ENCODE results near the gene RALA. TPM values are rescaled to one million over a fixed set of nuclear protein-coding genes. Genes with fewer than 3 reads are reported as not detected.
"Not testable (repeated sequence)": the region's sequence is repeated elsewhere in the genome, so short reads cannot be mapped to it uniquely, and the experiment has no call there.

The RALA gene
- total and polyA plus RNA-seq, 2 of the 13 experiments (the other 11 are each of a cell fraction or from before 2014, with no cell fraction given): 11.8 to 19.5 TPM

- no TSS peak for BruUV-seq (replicated peaks)
Measured at GRCh38 chr7:39667341-39667923, 44.1 kb downstream of the RALA start.

GRCh38 chr7:39668280-39668679 is 44.9 kb downstream of the RALA start:
- WGBS (ENCODE audit: low lambda C conversion rate): 100% methylated on average over 4 of the region's 4 CpGs
- H3K79me2 ChIP-seq (ENCODE audit: insufficient read depth, low read length): peaks cover 14% of the 10 kb centered on the region
- BruUV-seq (replicated peaks); H2AFZ ChIP-seq (ENCODE audit: low read length); H3K27me3 ChIP-seq (ENCODE audit: control insufficient read depth in 1 of 2, insufficient read depth in 2 of 2, low read length in 2 of 2); H3K27ac ChIP-seq (ENCODE audit: extremely low read length, insufficient read depth, low read length); H3K4me3 ChIP-seq (replicated peaks in 1 of 3; ENCODE audit: insufficient read depth in 1 of 3, low read depth in 2 of 3, low read length in 3 of 3); H3K9ac ChIP-seq (ENCODE audit: insufficient read depth, low read depth, low read length); DNase-seq (ENCODE audit: low spot score); H3K9me3 ChIP-seq (ENCODE audit: low read length); ATAC-seq; H4K20me1 ChIP-seq (ENCODE audit: insufficient read depth, low read length); H3K36me3 ChIP-seq (replicated peaks in 1 of 2; ENCODE audit: control insufficient read depth in 1 of 2, insufficient read depth in 2 of 2, low read length in 2 of 2); POLR2A ChIA-PET; CTCF ChIA-PET (ENCODE audit: low intra/inter-chr PET ratio, low total read pairs); H3K4me2 ChIP-seq (ENCODE audit: low read depth, low read length); H3K4me1 ChIP-seq (ENCODE audit: insufficient read depth, low read length); in situ Hi-C loops (cut with HindIII; ENCODE audit: extremely low pct_ligation_motif_present, low pct_unique_long_range_greater_than_20kb); FAIRE-seq; intact Hi-C loops (cut with micrococcal nuclease; ENCODE audit: unreplicated experiment): not testable (repeated sequence)

More at GRCh38 chr7:39667341-39667923, 44.1 kb downstream of the RALA start:
- Histone ChIP-seq H2AFZ (ENCODE audit: low read length) (no peak overlapping the region), H4K20me1 (ENCODE audit: insufficient read depth, low read length) (no peaks in the 10 kb centered on the region), H3K4me3 (replicated peaks in 1 of 3; ENCODE audit: insufficient read depth in 1 of 3, low read depth in 2 of 3, low read length in 3 of 3) (no peak overlapping the region), H3K4me1 (ENCODE audit: insufficient read depth, low read length) (no peaks in the 10 kb centered on the region), H3K9me3 (ENCODE audit: low read length) (no peaks in the 10 kb centered on the region), H3K79me2 (ENCODE audit: insufficient read depth, low read length) (peaks cover 11% of the 10 kb centered on the region), H3K4me2 (ENCODE audit: low read depth, low read length) (no peak overlapping the region), H3K27ac (ENCODE audit: extremely low read length, insufficient read depth, low read length) (no peak overlapping the region), H3K36me3 (replicated peaks in 1 of 2; ENCODE audit: control insufficient read depth in 1 of 2, insufficient read depth in 2 of 2, low read length in 2 of 2) (peaks cover 0 to 4% of the 10 kb centered on the region in 2 experiments; a peak in 2 of 5 replicates), H3K9ac (ENCODE audit: insufficient read depth, low read depth, low read length) (no peak overlapping the region), H3K27me3 (ENCODE audit: control insufficient read depth in 1 of 2, insufficient read depth in 2 of 2, low read length in 2 of 2) (no peaks in the 10 kb centered on the region)
- intact Hi-C loops (cut with micrococcal nuclease; ENCODE audit: unreplicated experiment): no loop called here
- CTCF ChIA-PET (ENCODE audit: low intra/inter-chr PET ratio, low total read pairs): no interaction called here
- no peak for FAIRE-seq
- ATAC-seq: no peak
- in situ Hi-C loops (cut with HindIII; ENCODE audit: extremely low pct_ligation_motif_present, low pct_unique_long_range_greater_than_20kb): no loop called here
- POLR2A ChIA-PET: no interaction called here
- DNase-seq (ENCODE audit: low spot score): no peak
- TF ChIP-seq EZH2 (conservative IDR thresholded peaks at IDR 0.05; ENCODE audit: low read depth, low read length) (no peak), SNAPC2 (CRISPR knock-in tag; IDR thresholded peaks at IDR 0.05) (no peak), ZNF124 (CRISPR knock-in tag; IDR thresholded peaks at IDR 0.05) (no peak), KLF16 (CRISPR knock-in tag; IDR thresholded peaks at IDR 0.05) (no peak), ZNF790 (CRISPR knock-in tag; IDR thresholded peaks at IDR 0.05; ENCODE audit: borderline replicate concordance) (no peak), NR2F1 (CRISPR knock-in tag; IDR thresholded peaks at IDR 0.05) (no peak), IKZF4 (CRISPR knock-in tag; IDR thresholded peaks at IDR 0.05; ENCODE audit: borderline replicate concordance, low read depth, not compliant biosample characterization) (no peak), NFE2 (CRISPR knock-in tag; IDR thresholded peaks at IDR 0.05) (no peak), ZNF629 (CRISPR knock-in tag; conservative IDR thresholded peaks at IDR 0.05) (no peak), ZNF770 (CRISPR knock-in tag; IDR thresholded peaks at IDR 0.05) (no peak)
- WGBS (ENCODE audit: low lambda C conversion rate): 96% methylated on average over 3 of the region's 3 CpGs
